Measurements from ENCODE around the gene TSPAN9. TPM values are rescaled to one million over a fixed set of nuclear protein-coding genes. Genes with fewer than 3 reads are reported as not detected.

Gene TSPAN9
- total and polyA plus RNA-seq, 10 of the 15 experiments (the other 5 are each of a cell fraction or from before 2014, with no cell fraction given), result 0.03 to 1.0 (median 0.12) TPM; not detected in 5

DNA sequence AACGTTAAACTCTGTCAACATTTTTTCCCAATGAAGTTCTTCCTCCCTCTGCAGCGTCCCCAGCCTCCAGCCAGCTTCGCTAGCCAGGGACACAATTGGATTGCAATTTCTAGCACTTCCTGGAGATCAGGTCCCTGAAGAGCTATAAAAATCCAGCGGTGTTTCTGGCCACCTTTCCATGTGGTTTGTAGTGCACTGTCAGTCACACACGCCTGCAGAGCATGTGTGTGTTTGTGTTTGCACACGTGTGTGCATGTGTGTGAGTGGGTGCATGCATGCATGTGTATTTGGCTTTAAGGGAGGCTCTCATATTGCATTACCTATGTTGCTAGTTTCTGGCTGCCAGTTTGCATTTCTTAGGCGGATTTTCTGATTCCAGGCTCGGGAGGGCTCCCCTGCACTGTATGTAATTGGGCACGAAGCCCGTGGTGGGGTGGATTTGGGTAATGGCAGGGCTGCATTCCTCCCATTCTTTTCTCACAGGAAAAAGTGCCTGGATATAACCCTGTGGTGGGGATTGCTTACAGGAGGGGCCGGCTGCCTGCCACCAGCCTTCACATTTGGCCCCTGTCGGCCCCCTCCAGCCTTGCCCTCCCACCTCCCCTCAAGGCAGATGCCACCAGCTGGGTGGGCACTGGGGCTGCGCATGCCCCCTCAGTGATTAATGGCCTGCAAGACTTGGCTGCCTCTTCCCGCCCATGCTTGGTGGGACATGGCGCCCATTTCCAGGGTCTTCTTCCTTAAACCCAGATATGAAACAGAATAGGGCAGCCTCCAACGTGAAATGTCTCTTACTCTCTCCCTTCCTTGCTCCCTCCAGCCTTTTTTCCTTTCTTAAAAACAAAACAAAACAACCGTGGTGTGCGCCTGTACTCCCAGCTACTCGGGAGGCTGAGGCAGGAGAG, 74.0 kb downstream of the TSPAN9 start (continued):
- TF ChIP-seq, protein P1, sequence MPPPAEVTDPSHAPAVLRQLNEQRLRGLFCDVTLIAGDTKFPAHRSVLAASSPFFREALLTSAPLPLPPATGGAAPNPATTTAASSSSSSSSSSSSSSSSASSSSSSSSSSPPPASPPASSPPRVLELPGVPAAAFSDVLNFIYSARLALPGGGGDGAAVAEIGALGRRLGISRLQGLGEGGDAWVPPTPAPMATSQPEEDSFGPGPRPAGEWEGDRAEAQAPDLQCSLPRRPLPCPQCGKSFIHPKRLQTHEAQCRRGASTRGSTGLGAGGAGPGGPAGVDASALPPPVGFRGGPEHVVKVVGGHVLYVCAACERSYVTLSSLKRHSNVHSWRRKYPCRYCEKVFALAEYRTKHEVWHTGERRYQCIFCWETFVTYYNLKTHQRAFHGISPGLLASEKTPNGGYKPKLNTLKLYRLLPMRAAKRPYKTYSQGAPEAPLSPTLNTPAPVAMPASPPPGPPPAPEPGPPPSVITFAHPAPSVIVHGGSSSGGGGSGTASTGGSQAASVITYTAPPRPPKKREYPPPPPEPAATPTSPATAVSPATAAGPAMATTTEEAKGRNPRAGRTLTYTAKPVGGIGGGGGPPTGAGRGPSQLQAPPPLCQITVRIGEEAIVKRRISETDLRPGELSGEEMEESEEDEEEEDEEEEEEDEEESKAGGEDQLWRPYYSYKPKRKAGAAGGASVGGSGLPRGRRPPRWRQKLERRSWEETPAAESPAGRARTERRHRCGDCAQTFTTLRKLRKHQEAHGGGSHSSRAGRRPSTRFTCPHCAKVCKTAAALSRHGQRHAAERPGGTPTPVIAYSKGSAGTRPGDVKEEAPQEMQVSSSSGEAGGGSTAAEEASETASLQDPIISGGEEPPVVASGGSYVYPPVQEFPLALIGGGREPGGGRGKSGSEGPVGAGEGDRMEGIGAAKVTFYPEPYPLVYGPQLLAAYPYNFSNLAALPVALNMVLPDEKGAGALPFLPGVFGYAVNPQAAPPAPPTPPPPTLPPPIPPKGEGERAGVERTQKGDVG (CRISPR knock-in tag; IDR thresholded peaks at IDR 0.05), result no peak
- TF ChIP-seq LARP7 (IDR thresholded peaks at IDR 0.05) (no peak), BRCA1 (IDR thresholded peaks at IDR 0.05; ENCODE audit: low read depth, low read length) (no peak), RBBP5 (conservative IDR thresholded peaks at IDR 0.05) (no peak), CREB1 (IDR thresholded peaks at IDR 0.05; ENCODE audit: low read depth) (no peak), PML (IDR thresholded peaks at IDR 0.05; ENCODE audit: low read length) (no peak)

DNA sequence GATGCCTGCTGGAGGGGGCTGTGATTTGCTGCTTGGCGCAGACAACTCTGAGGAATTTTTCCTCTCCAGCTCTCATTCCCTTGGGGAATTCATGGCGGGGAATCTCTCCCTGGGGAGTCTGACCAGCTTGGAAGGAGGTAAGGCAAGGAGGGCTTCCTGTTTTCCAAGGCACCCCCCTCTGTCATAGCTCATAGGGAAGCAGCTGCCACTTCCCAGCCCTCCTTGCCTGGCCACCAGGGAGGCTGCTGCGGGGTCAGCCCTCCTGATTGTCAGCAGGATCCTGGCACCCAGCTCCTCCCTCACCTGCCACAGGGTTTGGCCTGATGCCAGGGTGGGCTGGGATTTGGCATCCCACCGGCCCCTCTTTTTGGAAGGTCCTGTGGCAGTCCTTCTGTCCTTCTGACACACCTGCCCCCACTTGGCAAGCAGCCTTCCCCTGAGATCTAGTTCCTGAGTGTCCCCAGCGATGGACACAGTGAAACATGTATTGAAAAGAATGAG, 74.9 kb downstream of the TSPAN9 start:
- no TSS peak for BruUV-seq (replicated peaks)
- H3K4me2 ChIP-seq (ENCODE audit: control insufficient read depth, insufficient read depth), result no peak overlapping the region
- 35% methylated on average over 5 of the region's 5 CpGs for WGBS (ENCODE audit: insufficient coverage, insufficient replicate concordance, low lambda C conversion rate, missing lambda C conversion rate)
- RAD21 ChIA-PET (ENCODE audit: unreplicated experiment), result no interaction called here
- H3K4me3 ChIP-seq, result no peak overlapping the region
- CTCF ChIA-PET, result interaction anchor here (0.6 kb wide), 1 partner anchor 17 kb away, joined by 3 read pairs; no protein-coding TSS in a partner anchor
- intact Hi-C loops (cut with micrococcal nuclease; ENCODE audit: unreplicated experiment) (no loop called here), in situ Hi-C loops (cut with MboI) (no loop called here)
- POLR2A ChIA-PET, result no interaction called here
- ATAC-seq (no peak), DNase-seq (ENCODE audit: low read depth, low spot score) (no peak), FAIRE-seq (no peak)
- no peaks in the 10 kb centered on the region for H3K9me3 ChIP-seq (replicated peaks; ENCODE audit: control insufficient read depth, insufficient read depth, low read length)
- H3K4me1 ChIP-seq (ENCODE audit: control insufficient read depth, insufficient read depth, low read length), result no peaks in the 10 kb centered on the region
- H4K20me1 ChIP-seq (ENCODE audit: control insufficient read depth, insufficient read depth), result no peaks in the 10 kb centered on the region; the same call in 1 of the 2 replicates
- no peaks in the 10 kb centered on the region for H3K36me3 ChIP-seq (ENCODE audit: control insufficient read depth in 2 of 2, insufficient read depth in 2 of 2, low read length in 1 of 2)
- H3K79me2 ChIP-seq (ENCODE audit: control insufficient read depth, insufficient read depth, low read length), result no peaks in the 10 kb centered on the region
- SMC1A ChIA-PET (ENCODE audit: uncharacterized antibody, unreplicated experiment), result no interaction called here
- no peak overlapping the region for H3K9ac ChIP-seq (ENCODE audit: control insufficient read depth, insufficient read depth, low read length)
- no peak overlapping the region for H2AFZ ChIP-seq (ENCODE audit: control insufficient read depth, low read depth, low read length)
- H3K27me3 ChIP-seq (replicated peaks in 1 of 2; ENCODE audit: control insufficient read depth in 2 of 2, insufficient read depth in 2 of 2, low read length in 1 of 2), result peaks cover 4 to 12% of the 10 kb centered on the region in 2 experiments; a peak in 3 of 4 replicates
- H3K27ac ChIP-seq (ENCODE audit: control insufficient read depth, insufficient read depth), result no peak overlapping the region
- TF ChIP-seq PAX5 (IDR thresholded peaks at IDR 0.05; ENCODE audit: borderline replicate concordance, low read depth, low read length) (no peak), EGR1 (IDR thresholded peaks at IDR 0.05; ENCODE audit: borderline replicate concordance in 1 of 2, low read depth in 2 of 2, low read length in 2 of 2) (no peak), SRF (IDR thresholded peaks at IDR 0.05; ENCODE audit: low read depth in 2 of 2, low read length in 2 of 2) (no peak), ATF7 (IDR thresholded peaks at IDR 0.05; ENCODE audit: low read depth) (no peak), CBX3 (IDR thresholded peaks at IDR 0.05; ENCODE audit: borderline replicate concordance, low read depth) (no peak), WRNIP1 (IDR thresholded peaks at IDR 0.05; ENCODE audit: borderline replicate concordance, low read depth, low read length) (no peak), CUX1 (IDR thresholded peaks at IDR 0.05; ENCODE audit: insufficient replicate concordance, low read depth, low read length) (no peak), POLR2AphosphoS2 (IDR thresholded peaks at IDR 0.05; ENCODE audit: low read depth, low read length) (no peak)
